Activated naive CD8-positive, alpha-beta T cell treated with anti-CD3 and anti-CD28 coated beads, Interleukin-2, amount 10 ng/mL, durations not matched to agents 7 days and 5 days (primary cell): Measurements from ENCODE around the gene PTPRU. TPM values are rescaled to one million over a fixed set of nuclear protein-coding genes. Genes with fewer than 3 reads are reported as not detected.
"Not testable (repeated sequence)": the region's sequence is repeated elsewhere in the genome, so short reads cannot be mapped to it uniquely, and the experiment has no call there.

Experiments used
- ATAC-seq: fragments of 150-1000 bp; cut with Tn5 transposase; one replicate; pipeline ENCODE4 v1.10.0; 2021; ENCODE audit warnings: low read depth, moderate library complexity
- POLR2A ChIA-PET: fragments of 350-600 bp; sonication (Branson Sonifier 250); formaldehyde crosslinking; loops from one replicate; lab custom pipeline; 2021; ENCODE audit warnings: antibody characterized with exemption; lab: Charles Lee
- DNase-seq: peaks from one replicate; pipeline ENCODE4 v3.0.0; 2021
- H3K27ac Mint-ChIP-seq: one replicate; pipeline ENCODE4 v1.8.0; 2022; ENCODE audit warnings: mild to moderate bottlenecking, mixed read lengths
- H3K27me3 Mint-ChIP-seq: one replicate; pipeline ENCODE4 v1.8.0; 2022; ENCODE audit warnings: mild to moderate bottlenecking, moderate library complexity, mixed read lengths
- H3K36me3 Mint-ChIP-seq: one replicate; pipeline ENCODE4 v1.8.0; 2021; ENCODE audit warnings: mild to moderate bottlenecking, mixed read lengths
- H3K4me1 Mint-ChIP-seq: one replicate; pipeline ENCODE4 v1.8.0; 2021; ENCODE audit warnings: mixed read lengths
- H3K4me3 Mint-ChIP-seq: one replicate; pipeline ENCODE4 v1.8.0; 2022; ENCODE audit warnings: mild to moderate bottlenecking, moderate library complexity, mixed read lengths
- H3K9me3 Mint-ChIP-seq: one replicate; pipeline ENCODE4 v1.8.0; 2021; ENCODE audit warnings: mixed read lengths
- total RNA-seq, 2 experiments: library from RNA; stranded (reverse); gene quantifications; one replicate each; pipeline ENCODE4 v1.2.3, GENCODE V29; 2021

The PTPRU gene
- total RNA-seq, 2 experiments from 2014 or later = 0.54 to 0.69 TPM

- H3K4me3 Mint-ChIP-seq = no peak overlapping the region
- no peak overlapping the region for H3K27ac Mint-ChIP-seq
- H3K9me3 Mint-ChIP-seq = no peaks in the 10 kb centered on the region
- no peak for ATAC-seq
- no peak for DNase-seq
- H3K27me3 Mint-ChIP-seq = no peaks in the 10 kb centered on the region
- H3K4me1 Mint-ChIP-seq = peaks cover 11% of the 10 kb centered on the region
- POLR2A ChIA-PET = no interaction called here
- H3K36me3 Mint-ChIP-seq = no peaks in the 10 kb centered on the region
These were observed 8.8 kb upstream of the PTPRU start for GRCh38 chr1:29227511-29227910.

- DNase-seq = no peak
- Mint-ChIP-seq H3K27ac (peak overlapping the region; percentile 92), H3K9me3 (no peaks in the 10 kb centered on the region), H3K27me3 (peaks cover 11% of the 10 kb centered on the region), H3K36me3 (no peaks in the 10 kb centered on the region), H3K4me3 (peak overlapping the region; percentile 97), H3K4me1 (peaks cover 11% of the 10 kb centered on the region)
- ATAC-seq = no peak
- POLR2A ChIA-PET = interaction anchor here (0.6 kb wide), 2 partner anchors 22 to 711 kb away, joined by 3 read pairs; no protein-coding TSS in a partner anchor
These were observed 6.1 kb upstream of the PTPRU start for GRCh38 chr1:29230204-29230552.

GRCh38 chr1:29230553-29231378 lies 5.6 kb upstream of the PTPRU start, which contains the start of gene MECR:
Gene MECR, minus strand, starts transcription at chr1:29230934. Its CDS starts 28 bp downstream, at chr1:29230906.
- peak within 1 kb of the TSS; percentile 97 for H3K4me3 Mint-ChIP-seq
- peaks cover 11% of the 10 kb centered on the region for H3K4me1 Mint-ChIP-seq
- H3K27ac Mint-ChIP-seq = peak within 1 kb of the TSS; percentile 92
- POLR2A ChIA-PET = interaction anchor here (0.6 kb wide), 3 partner anchors 18 to 711 kb away, joined by 3 read pairs; no protein-coding TSS in a partner anchor
- H3K27me3 Mint-ChIP-seq = peaks cover 12% of the 10 kb centered on the region
- no peaks in the 10 kb centered on the region for H3K36me3 Mint-ChIP-seq
- H3K9me3 Mint-ChIP-seq = no peaks in the 10 kb centered on the region
- peak; percentile 97 for ATAC-seq
- peak; percentile 98 for DNase-seq

- Mint-ChIP-seq H3K4me1 (peaks cover 21% of the 10 kb centered on the region), H3K9me3 (no peaks in the 10 kb centered on the region), H3K27ac (no peak overlapping the region), H3K27me3 (peaks cover 24% of the 10 kb centered on the region), H3K36me3 (peaks cover 2% of the 10 kb centered on the region), H3K4me3 (no peak overlapping the region)
- no peak for ATAC-seq
- DNase-seq = no peak
- POLR2A ChIA-PET = interaction anchor here (1.0 kb wide), 1 partner anchor 51 kb away, joined by 3 read pairs; the partner anchor contains the start of gene SRSF4
These were observed 3.9 kb upstream of the PTPRU start for GRCh38 chr1:29232387-29232786.

- Mint-ChIP-seq H3K9me3 (no peaks in the 10 kb centered on the region), H3K4me3 (no peak overlapping the region), H3K27me3 (peaks cover 31% of the 10 kb centered on the region), H3K4me1 (peaks cover 23% of the 10 kb centered on the region), H3K27ac (no peak overlapping the region), H3K36me3 (peaks cover 2% of the 10 kb centered on the region)
- ATAC-seq (no peak), DNase-seq (no peak)
- POLR2A ChIA-PET = interaction anchor here (0.7 kb wide), 1 partner anchor 1536 kb away, joined by 4 read pairs; no protein-coding TSS in a partner anchor
These were observed 2.6 kb upstream of the PTPRU start for GRCh38 chr1:29233693-29234092.

- no peak overlapping the region for H3K27ac Mint-ChIP-seq
- peaks cover 21% of the 10 kb centered on the region for H3K4me1 Mint-ChIP-seq
- DNase-seq (no peak), ATAC-seq (no peak)
- no peaks in the 10 kb centered on the region for H3K9me3 Mint-ChIP-seq
- POLR2A ChIA-PET = no interaction called here
- H3K36me3 Mint-ChIP-seq = peaks cover 2% of the 10 kb centered on the region
- H3K27me3 Mint-ChIP-seq = peaks cover 38% of the 10 kb centered on the region
- no peak overlapping the region for H3K4me3 Mint-ChIP-seq
These were observed 1.9 kb upstream of the PTPRU start for GRCh38 chr1:29234471-29234870.

GRCh38 chr1:29234881-29235280 lies 1.4 kb upstream of the PTPRU start:
- ATAC-seq, H3K36me3 Mint-ChIP-seq, POLR2A ChIA-PET, H3K4me3 Mint-ChIP-seq, H3K9me3 Mint-ChIP-seq, DNase-seq, H3K27ac Mint-ChIP-seq: not testable (repeated sequence)
- H3K27me3 Mint-ChIP-seq = peaks cover 42% of the 10 kb centered on the region
- H3K4me1 Mint-ChIP-seq = peaks cover 17% of the 10 kb centered on the region

- Mint-ChIP-seq H3K36me3 (peaks cover 2% of the 10 kb centered on the region), H3K4me1 (peaks cover 12% of the 10 kb centered on the region), H3K4me3 (peak overlapping the region; percentile 78), H3K27me3 (peaks cover 57% of the 10 kb centered on the region), H3K9me3 (no peaks in the 10 kb centered on the region), H3K27ac (peak overlapping the region; percentile 15)
- POLR2A ChIA-PET = no interaction called here
- no peak for DNase-seq
- no peak for ATAC-seq
These were observed 398 bp downstream of the PTPRU start for GRCh38 chr1:29236712-29237128.

- no peak for ATAC-seq
- H3K4me1 Mint-ChIP-seq = peaks cover 12% of the 10 kb centered on the region
- POLR2A ChIA-PET = no interaction called here
- H3K27ac Mint-ChIP-seq = peak overlapping the region; percentile 15
- peaks cover 58% of the 10 kb centered on the region for H3K27me3 Mint-ChIP-seq
- H3K9me3 Mint-ChIP-seq = no peaks in the 10 kb centered on the region
- peaks cover 2% of the 10 kb centered on the region for H3K36me3 Mint-ChIP-seq
- DNase-seq = peak; percentile 46
- H3K4me3 Mint-ChIP-seq = peak overlapping the region; percentile 78
These were observed 953 bp downstream of the PTPRU start for GRCh38 chr1:29237129-29237821.

GRCh38 chr1:29237852-29238619 lies 1.7 kb downstream of the PTPRU start:
- POLR2A ChIA-PET = no interaction called here
- Mint-ChIP-seq H3K9me3 (no peaks in the 10 kb centered on the region), H3K4me1 (peaks cover 12% of the 10 kb centered on the region), H3K36me3 (peaks cover 2% of the 10 kb centered on the region), H3K4me3 (peak overlapping the region; percentile 50), H3K27ac (no peak overlapping the region), H3K27me3 (peaks cover 58% of the 10 kb centered on the region)
- ATAC-seq (no peak), DNase-seq (peak; percentile 41)

GRCh38 chr1:29238620-29239002 lies 2.3 kb downstream of the PTPRU start:
- POLR2A ChIA-PET = no interaction called here
- Mint-ChIP-seq H3K27me3 (peaks cover 58% of the 10 kb centered on the region), H3K27ac (no peak overlapping the region)

GRCh38 chr1:29239142-29239541 lies 2.8 kb downstream of the PTPRU start:
- DNase-seq = no peak
- ATAC-seq = no peak
- Mint-ChIP-seq H3K9me3 (no peaks in the 10 kb centered on the region), H3K4me1 (peaks cover 12% of the 10 kb centered on the region), H3K27ac (no peak overlapping the region), H3K27me3 (peaks cover 56% of the 10 kb centered on the region), H3K36me3 (peaks cover 2% of the 10 kb centered on the region), H3K4me3 (no peak overlapping the region)
- POLR2A ChIA-PET = no interaction called here

More at GRCh38 chr1:29238620-29239002, 2.3 kb downstream of the PTPRU start:
- Mint-ChIP-seq H3K9me3 (no peaks in the 10 kb centered on the region), H3K36me3 (peaks cover 2% of the 10 kb centered on the region), H3K4me3 (peak overlapping the region; percentile 53), H3K4me1 (peaks cover 12% of the 10 kb centered on the region)
- no peak for DNase-seq
- ATAC-seq = no peak

- peaks cover 47% of the 10 kb centered on the region for H3K27me3 Mint-ChIP-seq
- peaks cover 12% of the 10 kb centered on the region for H3K4me1 Mint-ChIP-seq
- no peak for DNase-seq
- H3K9me3 Mint-ChIP-seq = no peaks in the 10 kb centered on the region
- H3K36me3 Mint-ChIP-seq = peaks cover 2% of the 10 kb centered on the region
- no peak overlapping the region for H3K4me3 Mint-ChIP-seq
- no peak overlapping the region for H3K27ac Mint-ChIP-seq
- POLR2A ChIA-PET = no interaction called here
- ATAC-seq = no peak
These were observed 4.1 kb downstream of the PTPRU start for GRCh38 chr1:29240400-29240837.
